Liver (tissue), 9 donors: ENCODE measurements around the gene SMAD7. TPM values are rescaled to one million over a fixed set of nuclear protein-coding genes. Genes with fewer than 3 reads are reported as not detected.

Source experiments
- DNase-seq: peaks from one replicate; pipeline ENCODE4 v3.0.0-alpha.2; 2017; ENCODE audit warnings: low spot score
- H3K27ac ChIP-seq, 2 donors: one replicate each; pipeline ENCODE4 v1.7.0; 2013; ENCODE audit warnings: inconsistent platforms in 2 of 2, low read length in 2 of 2, control low read depth in 1 of 2, low read depth in 1 of 2, mild to moderate bottlenecking in 1 of 2
- H3K27me3 ChIP-seq, 4 donors: one replicate each; pipeline versions ENCODE4 v1.6.1 to v1.7.0; 2013; ENCODE audit warnings: low read length in 3 of 4, inconsistent platforms in 1 of 4, mild to moderate bottlenecking in 1 of 4, moderate library complexity in 1 of 4; ENCODE audit not compliant: control insufficient read depth in 4 of 4, insufficient read depth in 4 of 4
- H3K36me3 ChIP-seq, 4 donors: one replicate each; pipeline versions ENCODE4 v1.6.1 to v1.7.0; 2013; ENCODE audit warnings: low read length in 3 of 4, mild to moderate bottlenecking in 3 of 4, low read depth in 1 of 4, moderate library complexity in 1 of 4; ENCODE audit not compliant: control insufficient read depth in 4 of 4, insufficient read depth in 3 of 4
- H3K4me1 ChIP-seq, 4 donors: one replicate each; pipeline versions ENCODE4 v1.6.1 to v1.7.0; 2013; ENCODE audit warnings: low read length in 3 of 4, mild to moderate bottlenecking in 3 of 4, moderate library complexity in 1 of 4; ENCODE audit not compliant: control insufficient read depth in 4 of 4, insufficient read depth in 4 of 4
- H3K4me3 ChIP-seq, 3 donors: one replicate each; pipeline versions ENCODE4 v1.6.1 to v1.7.0; 2013; ENCODE audit warnings: low read length in 3 of 3, control low read depth in 1 of 3, low read depth in 1 of 3, mild to moderate bottlenecking in 1 of 3
- H3K9ac ChIP-seq, 2 donors: one replicate each; pipeline ENCODE4 v1.7.0; 2013; ENCODE audit warnings: low read length in 2 of 2, mild to moderate bottlenecking in 2 of 2, moderate library complexity in 2 of 2, control low read depth in 1 of 2, low read depth in 1 of 2
- H3K9me3 ChIP-seq, 4 donors: one replicate each; pipeline versions ENCODE4 v1.6.1 to v1.7.0; 2013; ENCODE audit warnings: low read length in 3 of 4; ENCODE audit not compliant: control insufficient read depth in 4 of 4
- FOXA1 ChIP-seq: IDR thresholded peaks from 2 replicates; pipeline ENCODE4 v1.6.1; 2016; ENCODE audit warnings: antibody characterized with exemption
- FOXA2 ChIP-seq: IDR thresholded peaks from 2 replicates; pipeline ENCODE4 v1.6.1; 2016; ENCODE audit warnings: antibody characterized with exemption
- GABPA ChIP-seq, 2 donors: IDR thresholded peaks in 1 of 2; conservative IDR thresholded peaks in 1 of 2; 2 replicates each; pipeline ENCODE4 v1.6.1; 2016; ENCODE audit warnings: antibody characterized with exemption in 2 of 2, mild to moderate bottlenecking in 1 of 2, moderate library complexity in 1 of 2
- HNF4A ChIP-seq, 2 donors: conservative IDR thresholded peaks; 2 replicates each; pipeline ENCODE4 v1.6.1; 2016; ENCODE audit warnings: antibody characterized with exemption in 2 of 2, mild to moderate bottlenecking in 2 of 2
- HNF4G ChIP-seq: IDR thresholded peaks from 2 replicates; pipeline ENCODE4 v1.6.1; 2016; ENCODE audit warnings: antibody characterized with exemption
- JUND ChIP-seq, 2 donors: IDR thresholded peaks; 2 replicates each; pipeline ENCODE4 v1.6.1; 2016; ENCODE audit warnings: antibody characterized with exemption in 2 of 2
- NR2F2 ChIP-seq: IDR thresholded peaks from 2 replicates; pipeline ENCODE4 v1.6.1; 2016; ENCODE audit warnings: antibody characterized with exemption
- RAD21 ChIP-seq, 2 donors: IDR thresholded peaks; 2 replicates each; pipeline ENCODE4 v1.6.1; 2016; ENCODE audit warnings: antibody characterized with exemption in 2 of 2, mild to moderate bottlenecking in 2 of 2
- RXRA ChIP-seq, 2 donors: IDR thresholded peaks; 2 replicates each; pipeline ENCODE4 v1.6.1; 2017 to 2018; ENCODE audit warnings: antibody characterized with exemption in 2 of 2, mild to moderate bottlenecking in 1 of 2
- SP1 ChIP-seq: IDR thresholded peaks from 2 replicates; pipeline ENCODE4 v1.6.1; 2018; ENCODE audit warnings: antibody characterized with exemption, mild to moderate bottlenecking
- TAF1 ChIP-seq: conservative IDR thresholded peaks from 2 replicates; pipeline ENCODE4 v1.6.1; 2016; ENCODE audit warnings: antibody characterized with exemption, mild to moderate bottlenecking
- YY1 ChIP-seq: IDR thresholded peaks from 2 replicates; pipeline ENCODE4 v1.6.1; 2016; ENCODE audit warnings: antibody characterized with exemption, mild to moderate bottlenecking
- WGBS: extraction: QIAGEN DNeasy Blood & Tissue Kit; methylation state at CpG from one replicate; pipeline ENCODE4 v1.1.7; 2013; 5-methylcytosine and 5-hydroxymethylcytosine counted together
- polyA plus RNA-seq, 2 donors: library from polyadenylated mRNA; stranded (reverse) in 1 of 2; unstranded in 1 of 2; fragments of 200-250 nt in 1 of 2; fragments of >200 nt in 1 of 2; fragmentation: Nextera tagmentation in 1 of 2; extraction: Ambion mirVana in 1 of 2; gene quantifications; one replicate each; pipeline versions ENCODE4 v1.2.1 to v1.2.3, GENCODE V29; 2013 to 2015
- total RNA-seq, 2 donors: library from RNA; depleted of rRNA; stranded (reverse); fragments of >200 nt; gene quantifications; one replicate each; pipeline ENCODE4 v1.2.3, GENCODE V29; 2014
- TF ChIP-seq, protein P1 (sequence below): IDR thresholded peaks from 2 replicates; pipeline ENCODE4 v1.6.1; 2016; ENCODE audit warnings: antibody characterized with exemption, mild to moderate bottlenecking
- TF ChIP-seq, protein P2 (sequence below): IDR thresholded peaks from 2 replicates; pipeline ENCODE4 v1.6.1; 2016; ENCODE audit warnings: antibody characterized with exemption
- TF ChIP-seq, protein P3 (sequence below): fragments of 150-350 bp; IDR thresholded peaks from 2 replicates; pipeline ENCODE4 v1.5.1; 2017; ENCODE audit warnings: improper control_type of control experiment, low read depth, low read length; ENCODE audit not compliant: missing input control
- TF ChIP-seq, protein P4 (sequence below): IDR thresholded peaks from 2 replicates; pipeline ENCODE4 v1.6.1; 2016; ENCODE audit warnings: antibody characterized with exemption
- TF ChIP-seq, protein P5 (sequence below): IDR thresholded peaks from 2 replicates; pipeline ENCODE4 v1.6.1; 2016; ENCODE audit warnings: antibody characterized with exemption
- donor health status: healthy.
- donor health status: healthy.
- donor health status: healthy.
- donor health status: healthy.
- donor health status: healthy.

Gene SMAD7
- total and polyA plus RNA-seq, 4 donors, result 3.2 to 11.8 (median 10.1) TPM

DNA sequence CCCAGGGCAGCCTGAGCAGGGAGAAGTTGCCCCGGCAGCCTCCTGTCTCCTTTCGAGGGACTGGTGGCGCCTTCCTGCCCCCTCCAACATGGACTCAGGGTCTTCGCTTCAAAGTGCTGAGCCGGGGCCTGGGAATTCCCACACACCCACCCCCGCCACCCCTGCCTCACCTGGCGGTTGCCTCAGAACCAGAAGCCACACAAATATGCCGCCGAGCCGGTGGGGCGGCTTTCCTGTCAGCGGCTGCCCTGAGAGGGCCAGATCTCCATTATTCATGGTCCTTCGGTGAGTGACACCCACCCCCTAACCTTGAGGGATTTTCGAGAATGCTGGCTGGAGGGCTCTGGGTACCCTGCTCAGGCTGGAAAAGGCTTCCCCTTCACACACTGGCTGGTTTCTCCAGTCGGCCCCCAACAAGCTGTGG lies 71.7 kb downstream of the SMAD7 start (continued):
- TF ChIP-seq, protein P1, sequence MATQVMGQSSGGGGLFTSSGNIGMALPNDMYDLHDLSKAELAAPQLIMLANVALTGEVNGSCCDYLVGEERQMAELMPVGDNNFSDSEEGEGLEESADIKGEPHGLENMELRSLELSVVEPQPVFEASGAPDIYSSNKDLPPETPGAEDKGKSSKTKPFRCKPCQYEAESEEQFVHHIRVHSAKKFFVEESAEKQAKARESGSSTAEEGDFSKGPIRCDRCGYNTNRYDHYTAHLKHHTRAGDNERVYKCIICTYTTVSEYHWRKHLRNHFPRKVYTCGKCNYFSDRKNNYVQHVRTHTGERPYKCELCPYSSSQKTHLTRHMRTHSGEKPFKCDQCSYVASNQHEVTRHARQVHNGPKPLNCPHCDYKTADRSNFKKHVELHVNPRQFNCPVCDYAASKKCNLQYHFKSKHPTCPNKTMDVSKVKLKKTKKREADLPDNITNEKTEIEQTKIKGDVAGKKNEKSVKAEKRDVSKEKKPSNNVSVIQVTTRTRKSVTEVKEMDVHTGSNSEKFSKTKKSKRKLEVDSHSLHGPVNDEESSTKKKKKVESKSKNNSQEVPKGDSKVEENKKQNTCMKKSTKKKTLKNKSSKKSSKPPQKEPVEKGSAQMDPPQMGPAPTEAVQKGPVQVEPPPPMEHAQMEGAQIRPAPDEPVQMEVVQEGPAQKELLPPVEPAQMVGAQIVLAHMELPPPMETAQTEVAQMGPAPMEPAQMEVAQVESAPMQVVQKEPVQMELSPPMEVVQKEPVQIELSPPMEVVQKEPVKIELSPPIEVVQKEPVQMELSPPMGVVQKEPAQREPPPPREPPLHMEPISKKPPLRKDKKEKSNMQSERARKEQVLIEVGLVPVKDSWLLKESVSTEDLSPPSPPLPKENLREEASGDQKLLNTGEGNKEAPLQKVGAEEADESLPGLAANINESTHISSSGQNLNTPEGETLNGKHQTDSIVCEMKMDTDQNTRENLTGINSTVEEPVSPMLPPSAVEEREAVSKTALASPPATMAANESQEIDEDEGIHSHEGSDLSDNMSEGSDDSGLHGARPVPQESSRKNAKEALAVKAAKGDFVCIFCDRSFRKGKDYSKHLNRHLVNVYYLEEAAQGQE, result no peak
- TF ChIP-seq FOXA1 (no peak), FOXA2 (no peak), JUND (IDR thresholded peaks at IDR 0.05) (no peak)
- TF ChIP-seq, protein P2, sequence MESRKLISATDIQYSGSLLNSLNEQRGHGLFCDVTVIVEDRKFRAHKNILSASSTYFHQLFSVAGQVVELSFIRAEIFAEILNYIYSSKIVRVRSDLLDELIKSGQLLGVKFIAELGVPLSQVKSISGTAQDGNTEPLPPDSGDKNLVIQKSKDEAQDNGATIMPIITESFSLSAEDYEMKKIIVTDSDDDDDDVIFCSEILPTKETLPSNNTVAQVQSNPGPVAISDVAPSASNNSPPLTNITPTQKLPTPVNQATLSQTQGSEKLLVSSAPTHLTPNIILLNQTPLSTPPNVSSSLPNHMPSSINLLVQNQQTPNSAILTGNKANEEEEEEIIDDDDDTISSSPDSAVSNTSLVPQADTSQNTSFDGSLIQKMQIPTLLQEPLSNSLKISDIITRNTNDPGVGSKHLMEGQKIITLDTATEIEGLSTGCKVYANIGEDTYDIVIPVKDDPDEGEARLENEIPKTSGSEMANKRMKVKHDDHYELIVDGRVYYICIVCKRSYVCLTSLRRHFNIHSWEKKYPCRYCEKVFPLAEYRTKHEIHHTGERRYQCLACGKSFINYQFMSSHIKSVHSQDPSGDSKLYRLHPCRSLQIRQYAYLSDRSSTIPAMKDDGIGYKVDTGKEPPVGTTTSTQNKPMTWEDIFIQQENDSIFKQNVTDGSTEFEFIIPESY, result no peak

DNA sequence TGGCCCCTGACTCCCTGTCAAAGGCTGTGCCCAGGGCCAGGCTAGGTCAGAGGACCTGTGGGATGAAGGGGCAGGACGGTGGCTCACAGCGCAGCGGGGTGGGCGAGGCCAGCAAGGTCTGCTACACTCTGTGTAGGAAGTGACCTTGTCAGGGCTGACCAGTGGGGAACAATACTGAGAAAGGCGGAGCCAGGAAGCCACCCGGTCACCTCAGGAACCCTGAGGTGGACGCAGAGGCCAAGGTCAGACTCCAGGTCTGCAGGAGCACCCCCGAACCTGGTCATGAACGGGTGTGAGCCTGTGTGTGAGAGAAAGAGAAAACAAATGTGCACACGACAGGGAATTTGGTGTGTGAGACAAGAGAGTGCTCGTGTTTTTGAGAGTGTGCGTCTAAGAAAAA lies 72.3 kb downstream of the SMAD7 start:
- H3K27me3 ChIP-seq, result no peaks in the 10 kb centered on the region
- no peaks in the 10 kb centered on the region for H3K36me3 ChIP-seq
- H3K4me1 ChIP-seq, result no peaks in the 10 kb centered on the region
- TF ChIP-seq YY1 (no peak), NR2F2 (peak; percentile 98)
- no peak for DNase-seq
- no peak overlapping the region for H3K27ac ChIP-seq
- H3K9ac ChIP-seq, result no peak overlapping the region
- H3K9me3 ChIP-seq, result no peaks in the 10 kb centered on the region
- no peak overlapping the region for H3K4me3 ChIP-seq
- 67% methylated on average over 12 of the region's 12 CpGs for WGBS

DNA sequence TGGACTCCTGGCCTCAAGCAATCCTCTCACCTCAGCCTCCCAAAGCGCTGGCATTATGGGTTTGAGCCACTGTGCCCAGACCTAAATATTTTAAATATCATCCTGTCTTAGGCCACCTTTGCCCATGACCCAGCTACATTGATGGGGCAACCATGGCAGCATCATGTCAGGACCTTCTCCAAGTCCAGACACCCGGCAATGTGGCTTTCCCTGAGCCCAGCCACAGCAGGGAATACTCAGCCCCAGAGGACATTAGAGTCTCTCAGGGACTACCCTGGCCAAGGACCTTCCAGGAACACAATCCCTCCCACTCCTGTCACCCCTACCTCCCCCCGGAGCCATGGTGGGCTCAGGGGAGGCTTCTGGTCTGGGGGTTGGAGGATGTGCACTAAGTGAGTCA lies 72.8 kb downstream of the SMAD7 start:
- H3K4me3 ChIP-seq, result no peak overlapping the region
- WGBS, result 93% methylated on average over 3 of the region's 3 CpGs
- no peaks in the 10 kb centered on the region for H3K27me3 ChIP-seq
- H3K9ac ChIP-seq, result no peak overlapping the region
- H3K9me3 ChIP-seq, result no peaks in the 10 kb centered on the region
- no peaks in the 10 kb centered on the region for H3K36me3 ChIP-seq
- H3K27ac ChIP-seq, result no peak overlapping the region
- no peaks in the 10 kb centered on the region for H3K4me1 ChIP-seq
- no peak for DNase-seq
- TF ChIP-seq, protein P3, sequence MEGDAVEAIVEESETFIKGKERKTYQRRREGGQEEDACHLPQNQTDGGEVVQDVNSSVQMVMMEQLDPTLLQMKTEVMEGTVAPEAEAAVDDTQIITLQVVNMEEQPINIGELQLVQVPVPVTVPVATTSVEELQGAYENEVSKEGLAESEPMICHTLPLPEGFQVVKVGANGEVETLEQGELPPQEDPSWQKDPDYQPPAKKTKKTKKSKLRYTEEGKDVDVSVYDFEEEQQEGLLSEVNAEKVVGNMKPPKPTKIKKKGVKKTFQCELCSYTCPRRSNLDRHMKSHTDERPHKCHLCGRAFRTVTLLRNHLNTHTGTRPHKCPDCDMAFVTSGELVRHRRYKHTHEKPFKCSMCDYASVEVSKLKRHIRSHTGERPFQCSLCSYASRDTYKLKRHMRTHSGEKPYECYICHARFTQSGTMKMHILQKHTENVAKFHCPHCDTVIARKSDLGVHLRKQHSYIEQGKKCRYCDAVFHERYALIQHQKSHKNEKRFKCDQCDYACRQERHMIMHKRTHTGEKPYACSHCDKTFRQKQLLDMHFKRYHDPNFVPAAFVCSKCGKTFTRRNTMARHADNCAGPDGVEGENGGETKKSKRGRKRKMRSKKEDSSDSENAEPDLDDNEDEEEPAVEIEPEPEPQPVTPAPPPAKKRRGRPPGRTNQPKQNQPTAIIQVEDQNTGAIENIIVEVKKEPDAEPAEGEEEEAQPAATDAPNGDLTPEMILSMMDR, result no peak
- TF ChIP-seq, protein P1, result no peak
- TF ChIP-seq JUND (IDR thresholded peaks at IDR 0.05), result no peak
- TF ChIP-seq HNF4G, result no peak
- TF ChIP-seq, protein P4, sequence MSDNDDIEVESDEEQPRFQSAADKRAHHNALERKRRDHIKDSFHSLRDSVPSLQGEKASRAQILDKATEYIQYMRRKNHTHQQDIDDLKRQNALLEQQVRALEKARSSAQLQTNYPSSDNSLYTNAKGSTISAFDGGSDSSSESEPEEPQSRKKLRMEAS, result no peak
- TF ChIP-seq, protein P2, result no peak
- no peak for TF ChIP-seq NR2F2
- no peak for TF ChIP-seq YY1
- TF ChIP-seq RAD21 (IDR thresholded peaks at IDR 0.05), result no peak
- no peak for TF ChIP-seq HNF4A (conservative IDR thresholded peaks at IDR 0.05)
- no peak for TF ChIP-seq GABPA (IDR thresholded peaks at IDR 0.05 in 1 of 2, conservative IDR thresholded peaks at IDR 0.05 in 1 of 2)
- no peak for TF ChIP-seq FOXA2
- no peak for TF ChIP-seq SP1
- no peak for TF ChIP-seq TAF1
- no peak for TF ChIP-seq FOXA1
- TF ChIP-seq RXRA (IDR thresholded peaks at IDR 0.05), result no peak
- TF ChIP-seq, protein P5, sequence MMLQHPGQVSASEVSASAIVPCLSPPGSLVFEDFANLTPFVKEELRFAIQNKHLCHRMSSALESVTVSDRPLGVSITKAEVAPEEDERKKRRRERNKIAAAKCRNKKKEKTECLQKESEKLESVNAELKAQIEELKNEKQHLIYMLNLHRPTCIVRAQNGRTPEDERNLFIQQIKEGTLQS, result no peak
